ENCODE results near the gene RNF135. TPM values are rescaled to one million over a fixed set of nuclear protein-coding genes. Genes with fewer than 3 reads are reported as not detected.

RNF135 gene
- total RNA-seq, 1 experiment from 2014 or later, result 8.0 TPM

- Histone ChIP-seq H3K18ac (ENCODE audit: insufficient read length, low read depth, low read length) (no peak overlapping the region), H3K4me2 (ENCODE audit: insufficient read depth, insufficient read length, low read length) (no peak overlapping the region), H3K27ac (ENCODE audit: insufficient read length, low read depth, low read length) (no peak overlapping the region), H2BK20ac (ENCODE audit: low read depth, low read length, poor library complexity, severe bottlenecking) (no peak overlapping the region), H2AFZ (ENCODE audit: low read length) (no peak overlapping the region), H4K8ac (replicated peaks; ENCODE audit: insufficient read length, low read depth, low read length) (no peak overlapping the region), H2BK15ac (ENCODE audit: low read depth, low read length) (no peak overlapping the region), H3K23me2 (ENCODE audit: insufficient read length, low read depth, low read length, poor library complexity, severe bottlenecking) (no peaks in the 10 kb centered on the region), H3T11ph (ENCODE audit: low read length) (no peak overlapping the region), H4K20me1 (ENCODE audit: control insufficient read depth, insufficient read depth, insufficient read length) (no peaks in the 10 kb centered on the region), H2BK120ac (ENCODE audit: low read depth, low read length, poor library complexity, severe bottlenecking) (no peak overlapping the region), H3K9ac (ENCODE audit: extremely low read depth, insufficient read length, low read length) (no peak overlapping the region), H3K79me2 (ENCODE audit: insufficient read depth, low read length) (no peaks in the 10 kb centered on the region), H3K4ac (ENCODE audit: low read depth, low read length) (no peak overlapping the region), H3K79me1 (ENCODE audit: insufficient read depth, low read depth, low read length, poor library complexity, severe bottlenecking) (no peaks in the 10 kb centered on the region), H2BK12ac (ENCODE audit: insufficient read length, low read depth, low read length) (no peak overlapping the region), H4K91ac (ENCODE audit: insufficient read length, low read depth, low read length) (no peak overlapping the region), H4K5ac (ENCODE audit: insufficient read length, low read depth, low read length) (no peak overlapping the region), H2AK5ac (ENCODE audit: insufficient read length, low read length) (no peak overlapping the region), H3K23ac (ENCODE audit: insufficient read length, low read depth, low read length) (no peak overlapping the region), H2BK5ac (ENCODE audit: insufficient read length, low read length) (no peak overlapping the region), H3K27me3 (ENCODE audit: insufficient read depth, low read length) (peaks cover 5% of the 10 kb centered on the region; the same call in 1 of the 2 replicates), H3K14ac (ENCODE audit: insufficient read depth, low read length) (no peak overlapping the region), H3K9me3 (ENCODE audit: control insufficient read depth, low read depth, low read length) (no peaks in the 10 kb centered on the region), H3K4me1 (ENCODE audit: insufficient read depth, low read length) (no peaks in the 10 kb centered on the region), H3K56ac (ENCODE audit: insufficient read length, low read depth, low read length) (no peak overlapping the region)
- H3K27ac Mint-ChIP-seq, result no peak overlapping the region
- peaks cover 40% of the 10 kb centered on the region for H3K27me3 Mint-ChIP-seq (ENCODE audit: low read depth)
- no peak for TF ChIP-seq CTCF (conservative IDR thresholded peaks at IDR 0.05)
- WGBS (ENCODE audit: extremely low coverage, insufficient read length, low lambda C conversion rate), result no CpG with 5 or more reads among the region's 5 CpGs
- no peak overlapping the region for H3K4me3 Mint-ChIP-seq
- H3K36me3 Mint-ChIP-seq (ENCODE audit: insufficient read depth in 1 of 3, low read depth in 3 of 3), result no peaks in the 10 kb centered on the region
- peaks cover 2% of the 10 kb centered on the region in 2 experiments for H3K4me1 Mint-ChIP-seq
- H3K9me3 Mint-ChIP-seq, result 0 out of 5 replicates have a peak, but pooled peaks cover 0 to 2% of the 10 kb centered on the region in 2 experiments
- DNase-seq, result no peak
Observed at GRCh38 chr17:30927756-30928155, 43.1 kb upstream of the RNF135 start.
